HG02973 (cell line): ENCODE data around the gene AANAT.

ENCODE experiments used
- ATAC-seq: cut with Tn5 transposase; IDR thresholded peaks from one replicate; pipeline ENCODE4 v1.9.1; 2021; ENCODE audit warnings: moderate library complexity; ENCODE audit not compliant: unreplicated experiment

AANAT gene

GRCh38 chr17:76485569-76485968 is 18.2 kb downstream of the AANAT start:
- ATAC-seq = no peak

- ATAC-seq = no peak
Observed at GRCh38 chr17:76487451-76488192, 20.2 kb downstream of the AANAT start.

- no peak for ATAC-seq
Observed at GRCh38 chr17:76490112-76490710, 22.8 kb downstream of the AANAT start.

GRCh38 chr17:76491271-76492122 is 24.1 kb downstream of the AANAT start:
- ATAC-seq = peak; percentile 9

- ATAC-seq = peak; percentile 23
Observed at GRCh38 chr17:76492123-76492988, 25.0 kb downstream of the AANAT start.

GRCh38 chr17:76492989-76493501 is 25.6 kb downstream of the AANAT start:
- peak; percentile 40 for ATAC-seq

- ATAC-seq = no peak
Observed at GRCh38 chr17:76493505-76494167, 26.2 kb downstream of the AANAT start.

- ATAC-seq = no peak
Observed at GRCh38 chr17:76495663-76496400, 28.4 kb downstream of the AANAT start.

- no peak for ATAC-seq
Observed at GRCh38 chr17:76496464-76496863, 29.1 kb downstream of the AANAT start.

- ATAC-seq = no peak
Observed at GRCh38 chr17:76497699-76497978, 30.2 kb downstream of the AANAT start.

GRCh38 chr17:76497979-76498875 is 30.8 kb downstream of the AANAT start:
- no peak for ATAC-seq

GRCh38 chr17:76498876-76499251 is 31.5 kb downstream of the AANAT start:
- ATAC-seq = no peak

- no peak for ATAC-seq
Observed at GRCh38 chr17:76499267-76499667, 31.9 kb downstream of the AANAT start.

- ATAC-seq = no peak
Observed at GRCh38 chr17:76500074-76500746, 32.8 kb downstream of the AANAT start.

- ATAC-seq = no peak
Observed at GRCh38 chr17:76500747-76501017, 33.3 kb downstream of the AANAT start.

- ATAC-seq = peak; percentile 65
Observed at GRCh38 chr17:76501018-76501826, 33.8 kb downstream of the AANAT start, which contains the start of gene RHBDF2. RHBDF2 (minus strand) TSS chr17:76501423; CDS start chr17:76481524, 19,899 bp downstream.

- ATAC-seq = no peak
Observed at GRCh38 chr17:76501827-76502307, 34.5 kb downstream of the AANAT start.
